MCF 10A (cell line): Measurements from ENCODE around the gene GRAMD1A. TPM values are rescaled to one million over a fixed set of nuclear protein-coding genes. Genes with fewer than 3 reads are reported as not detected.

Experiments used
- BruUV-seq: library from RNA; stranded (reverse); fragments of 400-500 nt; replicated peaks from 2 replicates; lab custom pipeline; 2021; lab: Mats Ljungman, UMichigan
- CTCF ChIA-PET: fragments of 300-600 bp; sonication (Branson Sonifier 250); formaldehyde crosslinking; extraction: SDS; loops from one replicate; lab custom pipeline; 2021; ENCODE audit warnings: antibody characterized with exemption, inconsistent platforms; lab: Yijun Ruan, JAX
- POLR2A ChIA-PET: fragments of 300-600, 350-650 bp; sonication (Branson Sonifier 250); formaldehyde crosslinking; extraction: SDS; loops from one replicate; lab custom pipeline; 2020; ENCODE audit warnings: antibody characterized with exemption, inconsistent platforms; lab: Yijun Ruan, JAX
- DNase-seq: peaks from one replicate; pipeline ENCODE4 v3.0.0-alpha.2; 2018; ENCODE audit not compliant: unreplicated experiment
- H3K27ac Mint-ChIP-seq: one replicate; pipeline ENCODE4 v1.8.0; 2022; ENCODE audit warnings: mild to moderate bottlenecking, low read depth, mixed read lengths; ENCODE audit not compliant: unreplicated experiment
- H3K27me3 Mint-ChIP-seq: one replicate; pipeline ENCODE4 v1.8.0; 2022; ENCODE audit warnings: mixed read lengths; ENCODE audit not compliant: insufficient read depth, unreplicated experiment
- H3K36me3 Mint-ChIP-seq: one replicate; pipeline ENCODE4 v1.8.0; 2022; ENCODE audit warnings: mild to moderate bottlenecking, moderate library complexity, mixed read lengths; ENCODE audit not compliant: insufficient read depth, unreplicated experiment
- H3K4me1 Mint-ChIP-seq: one replicate; pipeline ENCODE4 v1.8.0; 2022; ENCODE audit warnings: mixed read lengths; ENCODE audit not compliant: insufficient read depth, unreplicated experiment
- H3K4me3 Mint-ChIP-seq: one replicate; pipeline ENCODE4 v1.8.0; 2022; ENCODE audit warnings: mild to moderate bottlenecking, moderate library complexity, mixed read lengths; ENCODE audit not compliant: unreplicated experiment
- H3K9me3 Mint-ChIP-seq: one replicate; pipeline ENCODE4 v1.8.0; 2022; ENCODE audit warnings: mixed read lengths; ENCODE audit not compliant: unreplicated experiment
- CTCF ChIP-seq: fragments of 200-600 bp; IDR thresholded peaks from one replicate; pipeline ENCODE4 v1.8.0; 2022; ENCODE audit warnings: antibody characterized with exemption, mild to moderate bottlenecking; ENCODE audit not compliant: unreplicated experiment
- intact Hi-C: fragments of 100-400 bp; cut with micrococcal nuclease; formaldehyde crosslinking; loops from 2 replicates; pipeline ENCODE4 v1.14.1; 2022
- total RNA-seq: library from RNA; stranded (reverse); gene quantifications from 2 replicates; pipeline ENCODE4 v1.2.3, GENCODE V29; 2022

GRAMD1A gene
- total RNA-seq, 1 experiment from 2014 or later, result 48.1 TPM

GRCh38 chr19:35034588-35035382 is 34.7 kb downstream of the GRAMD1A start:
- no peaks in the 10 kb centered on the region for H3K9me3 Mint-ChIP-seq
- no peak for TF ChIP-seq CTCF
- peaks cover 6% of the 10 kb centered on the region for H3K4me1 Mint-ChIP-seq
- ChIA-PET CTCF (interaction anchor here (0.6 to 2.1 kb wide), 2 partner anchors 9 to 28 kb away, joined by 3 to 11 read pairs; no protein-coding TSS in a partner anchor), POLR2A (no interaction called here)
- no TSS peak for BruUV-seq
- H3K36me3 Mint-ChIP-seq, result no peaks in the 10 kb centered on the region
- intact Hi-C loops, result no loop called here
- H3K27ac Mint-ChIP-seq, result no peak overlapping the region
- DNase-seq, result no peak
- H3K4me3 Mint-ChIP-seq, result no peak overlapping the region
- H3K27me3 Mint-ChIP-seq, result peaks cover 31% of the 10 kb centered on the region

GRCh38 chr19:35037716-35038622 is 37.8 kb downstream of the GRAMD1A start:
- intact Hi-C loops, result no loop called here
- Mint-ChIP-seq H3K27ac (no peak overlapping the region), H3K36me3 (no peaks in the 10 kb centered on the region), H3K9me3 (no peaks in the 10 kb centered on the region), H3K4me1 (no peaks in the 10 kb centered on the region), H3K4me3 (no peak overlapping the region), H3K27me3 (peaks cover 8% of the 10 kb centered on the region)
- POLR2A ChIA-PET, result interaction anchor here (0.7 kb wide), 1 partner anchor 24 kb away, joined by 3 read pairs; no protein-coding TSS in a partner anchor
- no peak for DNase-seq
- BruUV-seq, result no TSS peak
- TF ChIP-seq CTCF, result no peak
- CTCF ChIA-PET, result interaction anchor here (1.2 kb wide), 1 partner anchor 8 kb away, joined by 3 read pairs; no protein-coding TSS in a partner anchor

GRCh38 chr19:35038623-35039512 is 38.7 kb downstream of the GRAMD1A start:
- H3K4me1 Mint-ChIP-seq, result no peaks in the 10 kb centered on the region
- ChIA-PET CTCF (no interaction called here), POLR2A (interaction anchor here (0.6 kb wide), 1 partner anchor 14 kb away, joined by 3 read pairs; no protein-coding TSS in a partner anchor)
- DNase-seq, result no peak
- intact Hi-C loops, result no loop called here
- no peaks in the 10 kb centered on the region for H3K27me3 Mint-ChIP-seq
- H3K36me3 Mint-ChIP-seq, result no peaks in the 10 kb centered on the region
- no TSS peak for BruUV-seq
- H3K4me3 Mint-ChIP-seq, result no peak overlapping the region
- H3K27ac Mint-ChIP-seq, result no peak overlapping the region
- no peaks in the 10 kb centered on the region for H3K9me3 Mint-ChIP-seq
- no peak for TF ChIP-seq CTCF
